GM18867 (cell line): Measurements from ENCODE around the gene TMEM179B.

Source experiments
- ATAC-seq: cut with Tn5 transposase; IDR thresholded peaks from one replicate; pipeline ENCODE4 v1.9.1; 2021; ENCODE audit warnings: mild to moderate bottlenecking, moderate library complexity; ENCODE audit not compliant: unreplicated experiment

The TMEM179B gene

GRCh38 chr11:62831520-62832335, 44.5 kb downstream of the TMEM179B start, which contains the start of gene STX5:
Gene STX5 (minus strand): TSS chr11:62832051. CDS start chr11:62831243, 808 bp downstream.
- ATAC-seq, result peak; percentile 87

- peak; percentile 21 for ATAC-seq
Observed at GRCh38 chr11:62832336-62833234, 45.4 kb downstream of the TMEM179B start, which contains the start of gene TEX54. Gene TEX54 (minus strand): TSS chr11:62832841.

GRCh38 chr11:62835336-62835735, 48.1 kb downstream of the TMEM179B start:
- ATAC-seq, result no peak

- peak; percentile 53 for ATAC-seq
Observed at GRCh38 chr11:62839050-62839945, 52.1 kb downstream of the TMEM179B start, which contains the start of gene WDR74. Gene WDR74 (minus strand): TSS chr11:62839590. CDS start chr11:62839570, 20 bp downstream.
